DND-41 (cell line): ENCODE measurements around the gene USH1G.

Experiments
- ATAC-seq: fragments of 200-7000 bp; cut with Tn5 transposase; 3 replicates; pipeline ENCODE4 v1.9.1; 2021; ENCODE audit warnings: low read depth; ENCODE audit not compliant: insufficient read depth
- DNase-seq: peaks from one replicate; pipeline ENCODE4 v3.0.0-alpha.2; 2020
- H2AFZ ChIP-seq: 2 replicates; pipeline ENCODE4 v1.6.0; 2012; ENCODE audit warnings: low read depth, low read length
- H3K27ac ChIP-seq: 2 replicates; pipeline ENCODE4 v1.5.1; 2012; ENCODE audit warnings: low read length, inconsistent platforms
- H3K27me3 ChIP-seq: fragments of 200-600 bp; sonication (generic); 2 replicates; pipeline ENCODE4 v1.6.0; 2012; ENCODE audit warnings: low read length, mild to moderate bottlenecking, inconsistent platforms; ENCODE audit not compliant: insufficient read depth, poor library complexity
- H3K36me3 ChIP-seq: 2 replicates; pipeline ENCODE4 v1.5.1; 2012; ENCODE audit warnings: low read length, inconsistent platforms; ENCODE audit not compliant: insufficient read depth
- H3K4me1 ChIP-seq: 2 replicates; pipeline ENCODE4 v1.5.1; 2012; ENCODE audit warnings: mild to moderate bottlenecking, low read length; ENCODE audit not compliant: insufficient read depth
- H3K4me2 ChIP-seq: 2 replicates; pipeline ENCODE4 v1.6.0; 2012; ENCODE audit warnings: mild to moderate bottlenecking, moderate library complexity, low read length, inconsistent platforms; ENCODE audit not compliant: insufficient read depth
- H3K4me3 ChIP-seq, 2 experiments: fragments of 200-600 bp in 1 of 2; shearing (Covaris generic) in 1 of 2; 2 replicates each; pipeline ENCODE4 v1.5.1; 2012 to 2016; ENCODE audit warnings: inconsistent platforms in 2 of 2, low read length in 2 of 2, mild to moderate bottlenecking in 2 of 2, low read depth in 1 of 2, moderate library complexity in 1 of 2
- H3K79me2 ChIP-seq: 2 replicates; pipeline ENCODE4 v1.6.0; 2012; ENCODE audit warnings: low read length, inconsistent platforms; ENCODE audit not compliant: insufficient read depth
- H3K9ac ChIP-seq: 2 replicates; pipeline ENCODE4 v1.6.0; 2012; ENCODE audit warnings: low read depth, mild to moderate bottlenecking, inconsistent platforms, low read length, moderate library complexity
- H3K9me3 ChIP-seq: 2 replicates; pipeline ENCODE4 v1.5.1; 2012; ENCODE audit warnings: low read length, moderate library complexity, mild to moderate bottlenecking, inconsistent platforms; ENCODE audit not compliant: insufficient read depth, severe bottlenecking
- H4K20me1 ChIP-seq: 2 replicates; pipeline ENCODE4 v1.6.0; 2012; ENCODE audit warnings: low read length; ENCODE audit not compliant: insufficient read depth
- CTCF ChIP-seq: IDR thresholded peaks from 2 replicates; pipeline ENCODE4 v1.5.1; 2012; ENCODE audit warnings: borderline replicate concordance, low read length, moderate library complexity, mild to moderate bottlenecking; ENCODE audit not compliant: poor library complexity, severe bottlenecking; ENCODE audit errors: extremely low read depth
- EZH2 ChIP-seq: IDR thresholded peaks from 3 replicates; pipeline ENCODE4 v1.6.1; 2012; ENCODE audit warnings: borderline replicate concordance, low read depth, mild to moderate bottlenecking, moderate library complexity, low read length, inconsistent platforms; ENCODE audit not compliant: severe bottlenecking

USH1G gene

GRCh38 chr17:74961657-74962350, 38.7 kb upstream of the USH1G start:
- peaks cover 4% of the 10 kb centered on the region for H3K27me3 ChIP-seq
- no peaks in the 10 kb centered on the region for H3K36me3 ChIP-seq
- H3K79me2 ChIP-seq, result no peaks in the 10 kb centered on the region
- H4K20me1 ChIP-seq, result no peaks in the 10 kb centered on the region
- DNase-seq (peak; percentile 84), ATAC-seq (peak; percentile 86)
- H3K4me1 ChIP-seq, result peaks cover 3% of the 10 kb centered on the region; the same call in 1 of the 2 replicates
- no peak overlapping the region for H2AFZ ChIP-seq
- no peak overlapping the region for H3K4me2 ChIP-seq
- H3K27ac ChIP-seq, result no peak overlapping the region
- TF ChIP-seq EZH2 (no peak), CTCF (peak; percentile 83)
- H3K4me3 ChIP-seq, result no peak overlapping the region
- H3K9me3 ChIP-seq, result no peaks in the 10 kb centered on the region
- H3K9ac ChIP-seq, result no peak overlapping the region

GRCh38 chr17:74960570-74961342, 37.7 kb upstream of the USH1G start:
- Histone ChIP-seq H3K79me2 (no peaks in the 10 kb centered on the region), H3K4me3 (no peak overlapping the region), H2AFZ (no peak overlapping the region), H3K4me2 (no peak overlapping the region), H4K20me1 (no peaks in the 10 kb centered on the region), H3K9ac (no peak overlapping the region), H3K27ac (no peak overlapping the region), H3K4me1 (peaks cover 3% of the 10 kb centered on the region; the same call in 1 of the 2 replicates), H3K27me3 (peaks cover 4% of the 10 kb centered on the region), H3K36me3 (no peaks in the 10 kb centered on the region), H3K9me3 (no peaks in the 10 kb centered on the region)
- DNase-seq (peak; percentile 34), ATAC-seq (peak; percentile 20; the same call in 2 of the 3 replicates)
- peak; percentile 9 for TF ChIP-seq CTCF
- TF ChIP-seq EZH2, result no peak

- no peaks in the 10 kb centered on the region for H3K36me3 ChIP-seq
- H3K27ac ChIP-seq, result no peak overlapping the region
- ATAC-seq, result no peak
- no peaks in the 10 kb centered on the region for H3K9me3 ChIP-seq
- peaks cover 4% of the 10 kb centered on the region for H3K27me3 ChIP-seq
- no peak overlapping the region for H2AFZ ChIP-seq
- TF ChIP-seq EZH2, result no peak
- no peak for TF ChIP-seq CTCF
- H4K20me1 ChIP-seq, result no peaks in the 10 kb centered on the region
- no peak for DNase-seq
- H3K4me1 ChIP-seq, result peaks cover 3% of the 10 kb centered on the region; the same call in 1 of the 2 replicates
- H3K4me3 ChIP-seq, result no peak overlapping the region
- H3K79me2 ChIP-seq, result no peaks in the 10 kb centered on the region
- no peak overlapping the region for H3K9ac ChIP-seq
- H3K4me2 ChIP-seq, result no peak overlapping the region
Observed at GRCh38 chr17:74959826-74960515, 36.9 kb upstream of the USH1G start.
